Measurements from ENCODE around the gene OGDHL. TPM values are rescaled to one million over a fixed set of nuclear protein-coding genes. Genes with fewer than 3 reads are reported as not detected.
"Not testable (repeated sequence)": the region's sequence is repeated elsewhere in the genome, so short reads cannot be mapped to it uniquely, and the experiment has no call there.

OGDHL gene
- polyA plus RNA-seq, 3 donors = 35.0 to 45.7 (median 41.4) TPM

DNA sequence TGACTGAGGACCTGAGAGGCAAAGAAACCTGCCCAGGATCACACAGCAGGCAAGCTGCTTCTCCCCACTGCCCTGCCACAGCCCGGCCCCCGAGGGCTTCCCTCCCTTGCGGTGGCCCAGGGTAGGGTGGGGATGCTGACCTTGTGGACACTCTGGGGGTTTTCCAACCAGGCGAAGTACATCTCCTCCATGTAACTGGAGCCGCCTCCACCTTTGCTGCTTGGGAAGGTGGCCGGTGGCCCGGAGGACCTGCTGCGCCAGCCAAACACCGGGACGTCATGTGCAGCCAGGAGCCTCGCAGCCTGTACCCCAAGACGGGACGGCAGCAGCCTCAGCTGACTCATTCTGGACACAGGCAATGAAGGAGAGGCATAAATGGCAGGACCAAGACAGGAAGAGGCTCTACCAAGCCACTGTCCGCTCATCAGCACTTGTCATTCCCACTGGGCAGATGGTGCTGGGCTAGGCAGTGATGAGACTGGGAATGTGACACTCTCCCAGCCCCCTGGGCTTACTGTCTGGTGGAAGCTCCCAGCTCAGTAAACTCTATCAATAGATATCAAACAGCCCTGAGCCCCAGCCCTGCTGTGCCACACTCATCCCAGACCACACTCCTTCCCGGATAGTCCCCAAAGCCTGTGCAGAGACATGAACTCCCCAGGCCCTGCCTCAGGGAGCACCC, 3.7 kb downstream of the OGDHL start:
- DNase-seq (ENCODE audit: low read depth in 3 of 3, low spot score in 2 of 3) = no peak

DNA sequence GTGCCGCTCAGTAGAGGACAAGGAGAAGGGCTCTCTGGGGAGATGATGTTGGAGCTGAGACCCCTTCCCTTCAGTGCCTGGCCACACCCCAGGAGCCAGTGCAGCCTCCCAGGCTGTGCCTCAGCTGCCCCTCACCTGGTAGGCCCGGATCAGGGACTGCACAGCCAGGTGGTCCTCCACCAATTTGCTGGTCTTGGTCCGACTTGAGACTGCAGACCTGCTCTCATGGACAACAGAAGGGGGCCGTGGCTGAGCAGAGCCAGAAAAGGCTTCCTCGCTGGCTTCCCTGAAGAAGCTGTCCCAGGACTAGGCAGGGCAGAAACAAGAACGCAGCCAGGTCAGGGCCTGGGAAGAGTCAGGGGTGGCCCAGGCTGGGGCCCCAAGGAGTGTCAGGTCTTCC, 5.5 kb downstream of the OGDHL start:
- no peak for DNase-seq (ENCODE audit: low read depth in 3 of 3, low spot score in 2 of 3)

DNA sequence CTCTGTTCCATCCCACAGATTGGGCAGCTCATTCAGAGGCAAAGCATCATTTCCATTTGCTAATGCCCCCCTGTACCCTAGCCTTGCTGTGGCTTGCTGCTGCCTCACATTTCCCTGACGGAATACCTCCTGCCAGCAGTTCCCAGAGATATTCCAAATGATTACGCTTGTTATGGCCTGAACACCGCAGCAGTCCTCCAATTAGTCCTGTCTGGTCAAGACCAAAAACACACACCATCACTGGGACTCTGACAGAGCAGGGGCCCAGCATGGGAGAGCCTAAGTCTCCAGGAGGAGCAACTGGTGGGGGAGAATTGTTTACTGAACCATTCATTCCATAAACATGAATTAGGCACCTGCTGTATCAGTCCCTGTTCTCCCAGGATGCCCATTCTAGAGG, 6.1 kb downstream of the OGDHL start:
- no peak for DNase-seq (ENCODE audit: low read depth in 3 of 3, low spot score in 2 of 3)

DNA sequence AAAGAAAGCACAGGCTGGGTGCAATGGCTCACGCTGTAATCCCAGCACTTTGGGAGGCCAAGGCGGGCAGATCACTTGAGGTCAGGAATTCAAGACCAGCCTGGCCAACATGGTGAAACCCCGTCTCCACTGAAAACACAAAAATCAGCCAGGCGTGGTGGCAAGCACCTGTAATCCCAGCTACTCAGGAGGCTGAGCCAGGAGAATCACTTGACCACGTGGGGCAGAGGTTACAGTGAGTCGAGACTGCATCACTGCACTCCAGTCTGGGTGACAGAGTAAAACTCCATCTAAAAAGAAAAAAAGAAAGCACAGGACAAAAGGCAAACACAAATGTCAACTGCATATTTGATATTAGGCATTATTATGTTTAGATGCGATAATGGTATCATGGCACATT, 7.2 kb downstream of the OGDHL start:
- not testable (repeated sequence) for DNase-seq (ENCODE audit: low read depth in 3 of 3, low spot score in 2 of 3)

DNA sequence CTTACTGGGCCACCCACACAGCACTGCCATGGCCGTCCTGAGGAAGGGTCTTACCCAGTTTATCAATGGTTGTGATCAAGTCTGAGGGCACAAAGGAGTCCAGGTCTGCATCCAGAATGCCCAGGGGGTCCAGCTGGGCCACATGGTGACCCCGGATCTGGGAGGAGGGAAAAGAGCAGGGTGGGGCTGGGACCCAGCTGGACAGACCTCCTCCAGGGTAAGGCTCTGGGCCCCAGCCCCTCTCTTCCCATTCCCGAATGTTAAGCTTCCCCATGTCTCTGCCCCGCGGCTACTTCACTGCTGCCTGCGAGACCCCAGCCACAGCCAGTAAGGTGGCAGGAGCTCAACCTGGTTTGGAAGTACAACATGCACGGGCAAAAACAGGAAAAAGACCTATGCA, 9.5 kb downstream of the OGDHL start:
- DNase-seq (ENCODE audit: low read depth in 3 of 3, low spot score in 2 of 3) = no peak

DNA sequence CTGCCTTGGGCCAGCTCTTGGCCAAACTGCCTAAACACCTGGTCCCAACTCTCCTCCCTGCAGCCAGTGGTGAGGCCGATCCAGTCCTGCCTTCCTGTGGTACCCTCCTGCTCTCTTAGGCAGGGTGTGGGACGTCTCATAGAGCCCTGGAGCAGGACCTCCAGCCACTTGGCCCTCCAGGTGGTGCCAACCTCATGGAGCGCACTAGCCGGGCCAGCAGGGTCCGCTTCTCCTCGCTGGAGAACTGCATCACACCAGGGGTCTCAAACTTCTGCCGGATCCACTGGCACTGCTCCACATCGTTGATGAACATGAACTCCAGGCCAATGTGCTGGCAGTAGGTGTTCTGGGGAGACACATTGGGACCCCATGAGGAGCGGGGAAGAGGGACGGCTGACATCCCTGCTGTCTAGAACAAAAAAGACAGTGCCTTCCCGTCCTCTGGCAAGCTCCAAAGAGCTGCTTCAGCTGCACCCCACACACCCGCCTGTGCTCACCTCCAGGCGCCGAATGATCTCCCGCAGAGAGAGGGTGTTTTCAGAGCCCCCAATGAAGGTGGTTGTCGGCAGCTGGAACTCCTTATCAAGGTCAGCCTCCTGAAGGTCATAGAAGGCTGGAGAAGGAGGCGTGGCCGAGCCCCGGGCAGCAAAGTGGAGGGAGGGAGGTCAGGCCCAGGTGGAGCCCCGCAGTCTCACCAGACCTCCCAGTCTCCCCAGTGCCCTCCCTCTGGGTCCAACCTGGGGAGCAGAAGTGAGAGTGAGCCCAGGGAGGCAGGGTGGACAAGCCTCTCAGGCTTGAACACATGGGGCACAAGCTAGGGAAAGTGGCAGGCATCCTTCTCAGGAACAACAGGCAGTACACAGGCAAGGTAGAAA, 10.2 kb downstream of the OGDHL start:
- DNase-seq (ENCODE audit: low read depth in 3 of 3, low spot score in 2 of 3) = no peak

DNA sequence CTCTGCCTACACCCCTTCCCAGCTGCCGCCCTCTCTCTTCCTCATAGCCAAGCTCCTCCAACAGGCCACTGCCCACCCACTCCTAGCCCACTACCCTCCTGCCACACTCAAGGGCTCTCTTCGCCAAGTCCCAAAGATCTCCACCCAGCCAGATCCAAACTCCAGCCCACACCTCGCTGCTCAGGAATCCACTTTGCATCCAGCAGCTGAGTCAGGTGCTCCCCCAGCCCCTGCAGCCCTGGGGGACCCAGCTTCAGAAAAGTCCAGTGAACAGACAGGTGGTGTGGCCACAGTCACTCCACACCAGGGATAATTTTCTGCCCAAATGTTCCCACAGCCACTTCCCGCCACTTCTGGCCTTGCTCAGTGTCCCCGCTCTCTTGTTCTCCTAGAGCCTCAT, 10.9 kb downstream of the OGDHL start:
- no peak for DNase-seq (ENCODE audit: low read depth in 3 of 3, low spot score in 2 of 3)

DNA sequence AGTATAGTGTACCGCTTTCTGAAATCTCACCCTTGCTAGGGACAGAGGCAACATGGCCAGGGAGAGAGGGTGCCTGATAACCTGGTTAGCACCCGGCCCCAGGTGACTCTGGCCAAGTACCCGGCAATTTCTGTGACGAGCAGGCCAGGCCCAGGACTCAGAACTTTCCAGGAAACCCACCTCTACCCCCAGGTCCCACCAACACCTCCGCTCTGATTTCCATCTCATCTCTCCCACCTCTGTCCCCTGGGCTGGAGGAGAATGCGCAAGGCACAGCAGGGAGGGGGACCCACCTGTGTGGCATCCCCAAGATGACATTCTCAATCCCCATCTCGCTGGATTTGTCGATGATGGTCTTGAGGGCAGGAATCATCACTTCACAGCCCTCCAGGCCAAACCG, 11.6 kb downstream of the OGDHL start:
- DNase-seq (ENCODE audit: low read depth in 3 of 3, low spot score in 2 of 3) = no peak

DNA sequence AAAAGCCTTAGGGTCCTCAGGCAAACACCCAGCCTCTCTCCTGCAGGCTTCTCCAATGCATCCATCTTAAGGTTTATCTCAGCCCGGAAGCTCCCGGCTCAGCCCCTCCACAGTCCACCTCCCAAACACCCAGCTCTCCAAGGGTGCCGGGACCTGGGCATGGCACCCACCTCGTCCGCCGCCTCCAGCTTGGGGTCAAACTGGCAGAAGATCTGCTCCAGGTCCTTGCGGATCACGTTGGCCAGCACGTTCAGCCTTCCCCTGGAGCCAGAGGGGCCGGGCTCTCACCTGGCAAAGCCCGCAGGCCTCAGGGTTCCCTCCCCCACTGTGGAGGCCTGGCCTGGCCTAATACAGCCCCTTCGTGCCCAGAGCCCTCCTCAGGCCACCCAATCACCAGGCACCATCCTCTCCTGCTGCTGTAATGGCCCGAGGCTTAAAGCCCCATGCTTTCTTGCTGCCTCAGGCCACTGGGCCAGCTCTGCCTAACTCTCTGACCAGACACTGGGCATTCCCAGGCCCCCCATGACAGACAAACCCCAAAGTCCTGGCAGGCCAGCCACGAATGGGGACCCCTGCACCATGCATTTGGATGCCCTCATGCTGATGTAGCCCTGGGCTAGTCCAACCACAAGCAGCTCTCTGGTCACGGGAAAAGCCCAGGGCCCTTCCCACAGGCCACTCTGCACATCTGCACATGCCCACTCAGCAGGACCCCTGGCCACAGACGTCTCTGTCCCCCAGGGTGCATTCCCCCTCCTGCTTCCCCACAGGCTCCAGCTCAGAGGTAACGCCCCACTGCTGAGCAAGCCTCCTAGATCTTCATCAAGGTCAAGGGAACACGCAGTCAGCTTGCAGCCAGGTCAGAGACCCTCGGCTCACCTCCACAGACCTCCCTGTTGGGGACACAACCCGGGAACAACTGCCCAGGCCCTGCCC, 12.3 kb downstream of the OGDHL start:
- no peak for DNase-seq (ENCODE audit: low read depth in 3 of 3, low spot score in 2 of 3)

DNA sequence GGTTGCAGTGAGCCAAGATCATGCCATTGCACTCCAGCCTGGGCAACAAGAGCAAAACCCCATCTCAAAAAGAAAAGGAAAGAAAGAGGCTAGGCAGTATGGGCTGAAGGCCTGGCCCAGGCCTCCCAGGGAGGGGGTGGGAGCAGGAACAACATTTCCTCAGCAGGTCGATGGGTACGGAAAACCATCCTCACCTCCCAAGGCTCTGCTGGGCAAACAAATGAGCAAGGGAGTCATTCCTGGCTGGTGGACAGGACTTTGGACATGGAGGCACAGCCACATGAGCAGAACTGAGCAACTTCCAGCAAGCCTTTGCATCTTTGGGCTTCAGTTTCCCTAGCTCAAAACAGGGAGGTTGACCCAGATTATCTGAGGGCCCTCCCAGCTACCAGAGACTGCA, 13.0 kb downstream of the OGDHL start:
- no peak for DNase-seq (ENCODE audit: low read depth in 3 of 3, low spot score in 2 of 3)

DNA sequence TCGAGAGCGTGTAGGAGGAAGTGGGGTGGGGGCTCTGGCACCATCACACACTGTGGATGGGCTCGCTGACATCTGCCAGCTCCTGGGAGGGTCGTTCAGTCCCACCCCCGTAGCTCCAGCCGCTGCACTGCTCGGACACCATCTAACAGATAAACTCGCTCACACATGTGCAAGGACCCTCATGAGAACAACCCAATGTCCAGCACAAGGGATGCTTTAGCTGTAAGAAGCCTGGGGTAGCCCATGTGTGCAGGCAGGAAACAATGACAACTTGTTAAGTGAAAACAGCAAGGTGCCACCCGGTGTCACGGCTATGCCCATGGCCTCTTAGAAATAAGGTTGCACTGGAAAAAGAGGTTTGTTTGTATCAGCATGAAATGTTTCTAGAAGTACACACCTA, 14.1 kb downstream of the OGDHL start:
- DNase-seq (ENCODE audit: low read depth in 3 of 3, low spot score in 2 of 3) = no peak

DNA sequence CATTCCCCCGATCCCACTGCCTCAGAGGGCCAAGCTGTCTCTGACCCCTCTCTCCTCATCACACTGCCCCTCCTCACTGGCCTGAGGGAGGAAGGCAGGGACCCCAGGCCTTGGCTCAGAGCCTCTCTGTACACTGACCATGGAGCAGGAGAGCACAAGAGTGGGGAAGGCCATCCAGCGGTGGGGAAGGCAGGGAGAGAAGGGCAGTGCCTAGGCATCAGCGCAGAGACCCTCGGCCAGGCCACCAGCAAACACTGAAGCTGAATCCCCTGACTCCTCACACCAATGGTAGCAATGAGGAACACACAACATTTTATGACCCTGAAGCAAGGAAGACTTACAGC, 14.8 kb downstream of the OGDHL start:
- DNase-seq (ENCODE audit: low read depth in 3 of 3, low spot score in 2 of 3) = no peak

DNA sequence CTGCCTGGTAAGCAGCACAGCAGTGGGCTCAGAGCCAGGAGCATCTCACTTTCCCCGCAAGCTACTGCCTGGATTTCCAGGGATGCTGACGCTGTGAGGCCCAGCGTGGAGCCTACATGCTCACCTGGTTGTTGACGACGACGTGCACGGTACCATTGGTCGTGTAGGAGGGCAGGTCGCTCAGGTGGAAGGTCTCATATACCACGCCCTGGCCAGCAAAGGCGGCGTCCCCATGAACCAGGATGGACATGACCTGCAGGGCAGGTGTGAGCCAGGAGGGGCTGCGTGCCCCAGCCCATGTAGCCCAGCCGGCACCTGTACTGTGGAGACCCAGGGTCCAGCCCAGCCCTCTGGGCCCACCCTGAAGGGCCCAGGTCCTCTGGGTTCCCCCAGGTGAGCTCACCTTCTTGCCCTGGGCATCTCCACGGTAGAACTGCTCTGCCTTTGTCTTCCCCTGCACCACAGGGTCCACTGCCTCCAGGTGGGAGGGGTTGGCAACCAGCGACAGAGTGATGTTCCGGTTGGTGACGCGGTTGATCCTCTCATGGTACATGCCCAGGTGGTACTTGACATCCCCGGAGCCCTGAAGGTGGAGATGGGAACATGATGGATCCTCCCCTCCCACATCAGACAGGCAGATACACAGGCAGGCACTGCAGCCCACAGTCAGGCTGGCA, 15.4 kb downstream of the OGDHL start:
- DNase-seq (ENCODE audit: low read depth in 3 of 3, low spot score in 2 of 3) = no peak

DNA sequence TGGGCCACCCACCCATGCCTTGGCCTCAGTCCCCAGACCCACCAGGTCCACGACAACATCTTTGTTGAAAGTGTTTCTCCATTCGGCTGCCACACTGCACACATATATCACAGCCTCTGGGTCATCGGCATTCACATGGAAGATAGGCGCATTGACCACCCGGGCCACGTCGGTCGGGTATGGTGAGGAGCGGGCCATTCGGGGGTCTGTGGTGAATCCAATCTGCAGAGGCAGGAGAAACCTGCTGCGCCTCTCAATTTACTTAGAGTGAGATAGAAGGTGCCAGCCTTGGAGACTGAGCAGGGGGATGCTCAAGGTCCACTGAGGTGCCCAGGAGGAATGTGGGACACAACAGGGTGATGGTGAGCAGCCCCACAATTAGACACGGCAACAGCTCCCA, 16.4 kb downstream of the OGDHL start:
- no peak for DNase-seq (ENCODE audit: low read depth in 3 of 3, low spot score in 2 of 3)

DNA sequence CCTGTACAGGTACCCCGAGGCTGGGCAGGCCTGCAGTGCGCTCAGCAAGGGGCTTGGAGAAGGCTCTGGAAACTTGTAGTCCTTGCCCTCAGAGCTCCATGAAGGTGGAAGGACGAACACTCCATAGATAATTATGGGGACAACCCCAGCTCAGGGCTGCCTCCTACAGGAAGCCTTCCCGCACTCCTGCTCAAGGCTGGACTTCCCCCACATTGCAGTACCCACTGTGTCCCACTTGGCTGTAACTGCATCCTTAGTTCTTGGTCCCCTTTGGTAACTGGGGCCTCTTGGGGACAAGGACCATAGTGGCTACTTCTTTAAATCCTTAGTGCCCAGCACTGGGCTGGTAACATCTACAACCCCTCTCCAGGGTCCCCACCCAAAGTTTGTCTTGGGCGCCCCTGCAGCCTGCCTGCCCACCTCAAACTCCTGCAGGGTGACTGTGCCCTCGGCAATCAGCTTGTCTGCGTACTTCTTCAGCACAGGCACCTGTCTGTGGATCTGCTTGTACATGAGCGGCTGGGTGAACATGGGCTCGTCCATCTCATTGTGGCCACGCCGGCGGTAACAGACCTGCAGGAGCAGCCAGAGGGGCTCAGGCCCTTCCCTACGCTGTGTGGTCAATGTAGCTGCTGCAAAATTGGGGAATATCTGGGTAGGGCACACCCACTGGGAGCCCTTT, 17.1 kb downstream of the OGDHL start:
- DNase-seq (ENCODE audit: low read depth in 3 of 3, low spot score in 2 of 3) = no peak

DNA sequence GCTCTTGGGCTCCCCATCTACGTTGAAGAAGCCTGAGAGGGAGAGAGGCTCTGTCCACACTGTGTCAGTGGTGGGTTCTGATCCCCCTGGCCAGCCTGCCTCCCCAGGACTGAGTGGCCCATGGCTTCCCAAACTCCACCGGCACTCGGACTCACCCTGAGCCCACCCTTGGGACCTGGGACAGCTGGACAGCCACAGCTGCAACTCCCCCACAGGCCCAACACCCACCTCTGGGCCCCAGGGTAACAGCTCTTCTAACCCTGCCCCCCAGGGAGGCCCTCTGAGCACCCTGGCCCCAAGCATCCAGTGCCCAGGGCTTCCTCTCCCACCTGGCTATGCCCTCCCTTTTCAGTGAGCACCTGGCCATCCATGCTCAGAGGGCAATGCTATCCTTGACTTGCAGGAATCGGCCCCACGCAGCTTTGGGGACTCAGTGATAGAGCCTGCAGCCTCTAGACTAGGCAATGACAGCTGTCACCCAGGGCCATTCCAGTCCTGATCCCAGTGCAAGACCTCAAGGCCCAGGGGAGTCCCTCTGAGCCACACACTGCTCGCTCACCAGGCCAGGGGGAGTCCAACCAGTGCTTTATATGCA, 17.9 kb downstream of the OGDHL start:
- DNase-seq (ENCODE audit: low read depth in 3 of 3, low spot score in 2 of 3) = no peak

DNA sequence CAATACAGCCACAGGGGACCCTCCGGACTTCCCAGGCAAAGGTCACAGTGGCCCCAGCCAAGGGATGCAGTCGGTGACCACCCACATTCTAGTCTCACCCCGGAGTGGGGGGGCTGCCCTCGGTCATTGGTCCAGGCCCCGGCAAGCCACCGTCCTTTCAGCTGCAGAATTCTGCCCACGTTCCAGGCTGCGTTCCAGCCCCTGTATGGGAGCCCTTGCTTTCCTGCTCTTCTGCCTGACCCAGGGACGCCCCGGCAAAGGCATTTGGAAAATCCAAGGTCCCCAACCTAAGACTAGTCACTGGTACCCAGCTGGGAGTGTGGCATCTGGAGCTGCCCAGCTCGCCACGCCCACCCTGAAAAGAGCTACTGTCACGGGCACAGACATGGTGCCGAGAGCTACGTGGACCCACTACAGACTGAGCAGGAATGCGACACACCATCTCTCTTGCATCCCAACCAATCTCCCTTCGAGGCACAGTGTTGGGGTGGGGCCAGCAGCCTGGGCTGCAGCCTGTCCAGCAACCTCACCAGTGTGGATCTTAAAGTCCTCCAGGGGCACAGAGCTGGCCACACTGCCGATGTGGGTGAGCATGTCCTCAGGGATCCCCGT, 18.6 kb downstream of the OGDHL start:
- no peak for DNase-seq (ENCODE audit: low read depth in 3 of 3, low spot score in 2 of 3)

DNA sequence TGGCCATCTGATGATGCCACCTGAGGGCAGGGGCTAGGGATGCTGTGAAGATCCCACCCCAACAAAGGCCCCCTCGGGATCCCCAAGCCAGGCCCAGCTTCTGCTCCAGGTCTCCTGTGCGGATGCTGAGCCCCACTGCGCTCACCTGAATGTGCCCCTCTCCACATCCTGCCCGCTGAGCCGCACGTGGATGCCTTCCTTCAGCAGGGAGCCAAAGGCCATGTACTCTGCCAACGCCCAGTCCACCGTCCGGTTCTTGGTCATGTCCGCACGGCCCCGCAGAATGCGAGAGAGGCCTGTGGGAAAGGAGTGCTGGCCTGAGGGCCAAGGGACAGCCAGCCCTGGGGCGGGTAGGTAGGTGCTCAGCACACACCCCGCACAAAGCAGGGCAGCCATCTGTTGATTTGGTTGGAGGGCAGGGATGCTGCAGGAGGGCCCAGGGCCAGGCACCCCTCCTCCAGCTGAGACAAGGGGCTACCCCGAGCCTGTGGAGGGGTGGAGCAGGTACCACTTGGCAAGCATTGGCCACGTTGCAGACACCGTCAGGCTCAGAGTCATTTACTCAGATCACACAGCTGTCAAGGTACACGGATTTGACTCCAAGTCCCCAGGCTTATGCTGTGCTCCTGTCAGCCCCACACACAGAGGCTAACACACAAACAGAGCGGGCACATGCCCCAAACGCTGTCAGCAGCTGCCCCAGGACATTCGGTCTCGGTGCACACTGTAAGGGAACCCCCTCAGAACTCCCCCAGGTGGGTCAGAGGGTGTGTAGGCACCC, 19.2 kb downstream of the OGDHL start:
- DNase-seq (ENCODE audit: low read depth in 3 of 3, low spot score in 2 of 3) = no peak
